A549 (cell line): Measurements from ENCODE around the gene ANKRD29. TPM values are rescaled to one million over a fixed set of nuclear protein-coding genes. Genes with fewer than 3 reads are reported as not detected.

Source experiments
- ATOH8 ChIP-seq: fragments of 250-450 bp; sonication (Bioruptor Pico); IDR thresholded peaks from 2 replicates; pipeline ENCODE4 v1.5.0; 2020; ENCODE audit warnings: low read depth, mild to moderate bottlenecking, moderate library complexity
- BCL3 ChIP-seq: fragments of >200 bp; sonication (Bioruptor Twin); formaldehyde crosslinking; IDR thresholded peaks from 3 replicates; pipeline ENCODE4 v1.6.1; 2016
- CBX2 ChIP-seq: fragments of 200-600 bp; sonication (generic); IDR thresholded peaks from 2 replicates; pipeline ENCODE4 v1.6.1; 2016; ENCODE audit warnings: low read depth, mild to moderate bottlenecking, borderline replicate concordance
- CHD2 ChIP-seq: fragments of 150-350 bp; IDR thresholded peaks from 2 replicates; pipeline ENCODE4 v1.6.1; 2014; ENCODE audit warnings: low read length; ENCODE audit not compliant: partially characterized antibody
- CHD4 ChIP-seq: fragments of 200-600 bp; sonication (generic); IDR thresholded peaks from 2 replicates; pipeline ENCODE4 v1.6.1; 2016; ENCODE audit warnings: antibody characterized with exemption, mild to moderate bottlenecking, borderline replicate concordance
- E2F6 ChIP-seq: IDR thresholded peaks from 2 replicates; pipeline ENCODE4 v1.6.1; 2012; ENCODE audit warnings: low read depth, borderline replicate concordance
- EHF ChIP-seq: fragments of 250-450 bp; sonication (Bioruptor Pico); IDR thresholded peaks from 2 replicates; pipeline ENCODE4 v1.5.0; 2020; ENCODE audit warnings: mild to moderate bottlenecking
- EHMT2 ChIP-seq: fragments of 200-600 bp; sonication (generic); IDR thresholded peaks from 2 replicates; pipeline ENCODE4 v1.6.1; 2016; ENCODE audit warnings: antibody characterized with exemption, low read depth, mild to moderate bottlenecking, moderate library complexity
- EP300 ChIP-seq, 2 experiments: fragments of >200 bp; sonication (Bioruptor Twin); formaldehyde crosslinking; IDR thresholded peaks; 2 replicates in 1 of 2; 3 replicates in 1 of 2; pipeline ENCODE4 v1.6.1; 2016 to 2017
- FOSL2 ChIP-seq, 2 experiments: fragments of 450-650 bp in 1 of 2; fragments of >200 bp in 1 of 2; sonication (Bioruptor Twin) in 1 of 2; formaldehyde crosslinking; IDR thresholded peaks; 2 replicates each; pipeline versions ENCODE4 v1.5.0 to v1.6.1; 2016 to 2020; ENCODE audit warnings: mild to moderate bottlenecking in 1 of 2, moderate library complexity in 1 of 2
- FOXS1 ChIP-seq: fragments of 250-450 bp; sonication (Bioruptor Pico); IDR thresholded peaks from 2 replicates; pipeline ENCODE4 v1.5.0; 2020; ENCODE audit warnings: mild to moderate bottlenecking, moderate library complexity
- HDAC2 ChIP-seq: fragments of 200-600 bp; sonication (generic); IDR thresholded peaks from 2 replicates; pipeline ENCODE4 v1.6.1; 2016
- HMGXB4 ChIP-seq: fragments of 250-450 bp; sonication (Bioruptor Pico); IDR thresholded peaks from 2 replicates; pipeline ENCODE4 v1.5.0; 2021; ENCODE audit warnings: mild to moderate bottlenecking, moderate library complexity, borderline replicate concordance
- HOXA7 ChIP-seq: fragments of 250-450 bp; sonication (Bioruptor Pico); IDR thresholded peaks from 2 replicates; pipeline ENCODE4 v1.5.0; 2020; ENCODE audit warnings: mild to moderate bottlenecking, moderate library complexity
- HOXB5 ChIP-seq: fragments of 250-450 bp; sonication (Bioruptor Pico); IDR thresholded peaks from 2 replicates; pipeline ENCODE4 v1.5.0; 2020; ENCODE audit warnings: mild to moderate bottlenecking, moderate library complexity
- JUN ChIP-seq, 2 experiments: fragments of >200 bp; sonication (Bioruptor Twin); formaldehyde crosslinking; IDR thresholded peaks; 2 replicates in 1 of 2; 3 replicates in 1 of 2; pipeline ENCODE4 v1.6.1; 2016 to 2017
- KDM1A ChIP-seq: fragments of 200-600 bp; sonication (generic); IDR thresholded peaks from 2 replicates; pipeline ENCODE4 v1.6.1; 2016; ENCODE audit warnings: low read depth, mild to moderate bottlenecking
- NFE2L2 ChIP-seq: fragments of 150-350 bp; conservative IDR thresholded peaks from 2 replicates; pipeline ENCODE4 v1.6.1; 2014; ENCODE audit warnings: low read length
- NPAS2 ChIP-seq: fragments of 250-450 bp; sonication (Bioruptor Pico); IDR thresholded peaks from 2 replicates; pipeline ENCODE4 v1.8.0; 2022; ENCODE audit warnings: mild to moderate bottlenecking, moderate library complexity, borderline replicate concordance
- PHF8 ChIP-seq: fragments of 200-600 bp; sonication (generic); IDR thresholded peaks from 2 replicates; pipeline ENCODE4 v1.6.1; 2016; ENCODE audit warnings: low read depth, mild to moderate bottlenecking, antibody characterized with exemption, moderate library complexity, borderline replicate concordance
- POLR2AphosphoS2 ChIP-seq: conservative IDR thresholded peaks from 2 replicates; pipeline ENCODE4 v1.6.1; 2012; ENCODE audit warnings: low read length, improper control_type of control experiment, inconsistent platforms
- RAD21 ChIP-seq, 2 experiments: fragments of >200 bp in 1 of 2; sonication (Bioruptor Twin) in 1 of 2; formaldehyde crosslinking in 1 of 2; IDR thresholded peaks in 1 of 2; conservative IDR thresholded peaks in 1 of 2; 2 replicates in 1 of 2; 3 replicates in 1 of 2; pipeline ENCODE4 v1.6.1; 2012 to 2018; ENCODE audit warnings: inconsistent platforms in 1 of 2
- RARB ChIP-seq: fragments of 250-450 bp; sonication (Bioruptor Pico); IDR thresholded peaks from 2 replicates; pipeline ENCODE4 v1.8.0; 2021; ENCODE audit warnings: mild to moderate bottlenecking, moderate library complexity
- REST ChIP-seq: fragments of 200-600 bp; sonication (generic); IDR thresholded peaks from 2 replicates; pipeline ENCODE4 v1.6.1; 2016; ENCODE audit warnings: antibody characterized with exemption, mild to moderate bottlenecking, moderate library complexity
- RFX5 ChIP-seq: fragments of 450-650 bp; IDR thresholded peaks from 2 replicates; pipeline ENCODE4 v1.7.1; 2014; ENCODE audit warnings: antibody characterized with exemption, mild to moderate bottlenecking, moderate library complexity
- SREBF2 ChIP-seq: fragments of 450-650 bp; IDR thresholded peaks from 2 replicates; pipeline ENCODE4 v1.6.1; 2014; ENCODE audit warnings: mild to moderate bottlenecking, moderate library complexity
- USF2 ChIP-seq: fragments of 450-650 bp; IDR thresholded peaks from 2 replicates; pipeline ENCODE4 v1.6.1; 2014; ENCODE audit warnings: antibody characterized with exemption
- ZSCAN20 ChIP-seq: fragments of 250-450 bp; sonication (Bioruptor Pico); IDR thresholded peaks from 2 replicates; pipeline ENCODE4 v1.8.0; 2022; ENCODE audit warnings: mild to moderate bottlenecking, moderate library complexity
- polyA plus RNA-seq, 4 experiments: library from polyadenylated mRNA; depleted of rRNA in 3 of 4; stranded (reverse); fragments of >200 nt; fragmentation: RNase III in 1 of 4; extraction: RNeasy Plus Mini Kit Qiagen cat#74134 plus additional on column Dnase treatment in 1 of 4; gene quantifications; 2 replicates in 3 of 4; 3 replicates in 1 of 4; pipeline ENCODE4 v1.2.3, GENCODE V29; 2011 to 2017

ANKRD29 gene
- polyA plus RNA-seq, 2 of the 4 experiments (the other 2 are of a cell fraction), result 12.4 to 25.4 TPM

- TF ChIP-seq ATOH8 (no peak), BCL3 (no peak), EP300 (IDR thresholded peaks at IDR 0.05) (peak; percentile 18 to 43; a peak in 2 of 5 replicates), CBX2 (no peak), NPAS2 (CRISPR knock-in tag) (no peak), CHD4 (no peak), RAD21 (conservative IDR thresholded peaks at IDR 0.05 in 1 of 2, IDR thresholded peaks at IDR 0.05 in 1 of 2) (no peak; a peak in 1 of 5 replicates), CHD2 (no peak), SREBF2 (no peak), EHMT2 (no peak), FOXS1 (CRISPR knock-in tag) (no peak), ZSCAN20 (CRISPR knock-in tag) (no peak), FOSL2 (IDR thresholded peaks at IDR 0.05) (peak; percentile 56), FOSL2 (CRISPR knock-in tag; IDR thresholded peaks at IDR 0.05) (peak; percentile 71), HMGXB4 (CRISPR knock-in tag) (no peak), REST (no peak), JUN (IDR thresholded peaks at IDR 0.05) (peak in 1 of 2 experiments; percentile 47; a peak in 1 of 5 replicates), HDAC2 (no peak), RFX5 (no peak), EHF (CRISPR knock-in tag) (no peak), KDM1A (no peak), USF2 (no peak), RARB (no peak), PHF8 (no peak), E2F6 (no peak), NFE2L2 (no peak), HOXA7 (CRISPR knock-in tag) (no peak), POLR2AphosphoS2 (no peak), HOXB5 (CRISPR knock-in tag) (no peak)
Observed at GRCh38 chr18:23650968-23651927, 11.5 kb downstream of the ANKRD29 start (continued).
